ENCODE data around the gene ATP5F1E. TPM values are rescaled to one million over a fixed set of nuclear protein-coding genes. Genes with fewer than 3 reads are reported as not detected.

The ATP5F1E gene
- total RNA-seq, 1 experiment from 2014 or later = 84.8 TPM

GRCh38 chr20:58982406-58983114, 49.6 kb downstream of the ATP5F1E start:
- no peak overlapping the region for H2AFZ ChIP-seq
- H3K4me3 ChIP-seq = peak overlapping the region; percentile 100
- no peak overlapping the region for H3K27ac ChIP-seq
- DNase-seq = no peak
- peaks cover 13% of the 10 kb centered on the region for H3K4me1 ChIP-seq (replicated peaks; ENCODE audit: insufficient read depth)
- H3K27me3 ChIP-seq (ENCODE audit: insufficient read depth, low read depth) = no peaks in the 10 kb centered on the region
- TF ChIP-seq EZH2 (IDR thresholded peaks at IDR 0.05; ENCODE audit: low read depth) (no peak), CTCF (conservative IDR thresholded peaks at IDR 0.05) (no peak)
- no TSS peak for BruUV-seq (replicated peaks)
- H3K9me2 ChIP-seq (ENCODE audit: insufficient read depth) = no peaks in the 10 kb centered on the region
- H4K20me1 ChIP-seq (ENCODE audit: insufficient read depth) = peaks cover 22% of the 10 kb centered on the region
- intact Hi-C loops (cut with micrococcal nuclease; ENCODE audit: unreplicated experiment) = loop anchor here (5.0 kb wide), 1 partner anchor 50 kb away; the partner anchor contains the start of gene ATP5F1E
- H3K36me3 ChIP-seq (ENCODE audit: low read depth) = peaks cover 7% of the 10 kb centered on the region
- H3F3A ChIP-seq (ENCODE audit: insufficient read depth, low read depth) = no peaks in the 10 kb centered on the region
- ChIA-PET POLR2A (ENCODE audit: unreplicated experiment) (no interaction called here), CTCF (interaction anchor here (0.8 kb wide), 1 partner anchor 12 kb away, joined by 7 read pairs; no protein-coding TSS in a partner anchor)
- no peaks in the 10 kb centered on the region for H3K9me3 ChIP-seq (ENCODE audit: insufficient read depth, low read depth)
- peaks cover 48% of the 10 kb centered on the region for H3K79me2 ChIP-seq (ENCODE audit: low read depth)
- peak overlapping the region; percentile 82 for H3K4me2 ChIP-seq

- CTCF ChIA-PET = interaction anchor here (0.7 kb wide), 1 partner anchor 875 kb away, joined by 9 read pairs; no protein-coding TSS in a partner anchor
- Histone ChIP-seq H3K27me3 (ENCODE audit: insufficient read depth, low read depth) (no peaks in the 10 kb centered on the region), H3K4me1 (replicated peaks; ENCODE audit: insufficient read depth) (peaks cover 13% of the 10 kb centered on the region), H3K36me3 (ENCODE audit: low read depth) (peaks cover 5% of the 10 kb centered on the region; the same call in 1 of the 2 replicates), H3K4me3 (peak overlapping the region; percentile 100), H4K20me1 (ENCODE audit: insufficient read depth) (peaks cover 22% of the 10 kb centered on the region), H3K27ac (peak overlapping the region; percentile 24; the same call in 1 of the 2 replicates), H2AFZ (peak overlapping the region; percentile 80), H3F3A (ENCODE audit: insufficient read depth, low read depth) (no peaks in the 10 kb centered on the region), H3K4me2 (peak overlapping the region; percentile 82), H3K79me2 (ENCODE audit: low read depth) (peaks cover 46% of the 10 kb centered on the region), H3K9me3 (ENCODE audit: insufficient read depth, low read depth) (no peaks in the 10 kb centered on the region), H3K9me2 (ENCODE audit: insufficient read depth) (no peaks in the 10 kb centered on the region)
- TF ChIP-seq EZH2 (IDR thresholded peaks at IDR 0.05; ENCODE audit: low read depth) = no peak
- POLR2A ChIA-PET (ENCODE audit: unreplicated experiment) = no interaction called here
- intact Hi-C loops (cut with micrococcal nuclease; ENCODE audit: unreplicated experiment) = loop anchor here (1.0 to 5.0 kb wide), 2 partner anchors 51 to 90 kb away; partner anchors contain the start of gene ATP5F1E
- no peak for DNase-seq
- BruUV-seq (replicated peaks) = TSS peak; percentile 54
Observed at GRCh38 chr20:58981628-58982364, 50.3 kb downstream of the ATP5F1E start.

DNA sequence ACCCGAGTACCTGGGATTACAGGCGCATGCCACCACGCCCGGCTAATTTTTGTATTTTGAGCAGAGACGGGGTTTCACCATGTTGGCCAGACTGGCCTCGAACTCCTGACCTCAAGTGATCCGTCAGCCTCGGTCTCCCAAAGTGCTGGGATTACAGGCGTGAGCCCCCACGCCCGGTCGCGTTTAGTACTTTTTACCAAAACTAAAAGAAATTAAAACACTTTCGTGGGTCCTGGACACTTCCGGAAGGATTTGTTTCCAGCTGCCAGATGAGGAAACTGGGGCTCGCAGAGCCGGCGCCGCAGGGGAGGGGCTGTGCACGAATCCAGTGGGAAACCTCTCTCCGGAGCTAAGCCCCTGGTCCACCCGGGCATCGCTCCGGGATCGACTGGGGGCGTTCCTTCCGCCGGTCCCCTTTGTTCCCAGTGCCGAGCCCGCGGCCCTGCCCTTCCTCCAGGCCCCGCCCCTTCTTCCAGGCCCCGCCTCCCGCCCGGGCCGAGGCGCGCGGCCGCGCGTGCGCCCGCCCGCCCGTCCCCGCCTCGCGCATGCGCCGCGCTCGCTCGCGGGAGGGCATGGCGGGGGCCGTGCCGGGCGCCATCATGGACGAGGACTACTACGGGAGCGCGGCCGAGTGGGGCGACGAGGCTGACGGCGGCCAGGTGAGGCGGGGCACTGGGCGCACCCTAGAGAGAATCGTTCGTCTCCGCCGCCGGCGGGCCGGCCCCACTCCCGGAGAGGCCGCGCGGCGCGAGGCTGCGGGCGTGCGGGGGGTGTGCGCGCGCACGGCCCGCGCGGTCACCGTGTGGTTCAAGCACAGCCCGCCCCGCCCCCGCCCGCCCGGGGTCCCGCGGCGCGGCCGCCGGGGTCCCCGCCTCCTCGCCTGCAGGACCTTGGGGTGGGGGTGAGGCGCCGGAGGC, 51.2 kb downstream of the ATP5F1E start, which contains the start of gene NELFCD:
Gene NELFCD (plus strand): TSS at position 546 of the 917 bp plus-strand sequence. CDS start 54 bp downstream, at position 600.
- CTCF ChIA-PET = interaction anchor here (0.6 to 0.7 kb wide), 2 partner anchors 216 to 876 kb away, joined by 3 to 9 read pairs; no protein-coding TSS in a partner anchor
- H3K27me3 ChIP-seq (ENCODE audit: insufficient read depth, low read depth) = no peaks in the 10 kb centered on the region

More for the DNA sequence above, 51.2 kb downstream of the ATP5F1E start, which contains the start of gene NELFCD:
- Histone ChIP-seq H2AFZ (peak within 1 kb of the TSS; percentile 99), H4K20me1 (ENCODE audit: insufficient read depth) (peaks cover 22% of the 10 kb centered on the region), H3K4me3 (peak within 1 kb of the TSS; percentile 100), H3K9me3 (ENCODE audit: insufficient read depth, low read depth) (no peaks in the 10 kb centered on the region), H3K36me3 (ENCODE audit: low read depth) (peaks cover 4% of the 10 kb centered on the region; the same call in 1 of the 2 replicates), H3F3A (ENCODE audit: insufficient read depth, low read depth) (no peaks in the 10 kb centered on the region), H3K9me2 (ENCODE audit: insufficient read depth) (no peaks in the 10 kb centered on the region), H3K4me2 (peak within 1 kb of the TSS; percentile 89), H3K4me1 (replicated peaks; ENCODE audit: insufficient read depth) (peaks cover 13% of the 10 kb centered on the region), H3K27ac (peak within 1 kb of the TSS; percentile 27; the same call in 1 of the 2 replicates), H3K79me2 (ENCODE audit: low read depth) (peaks cover 46% of the 10 kb centered on the region)
- DNase-seq = peak; percentile 66 to 93
- TF ChIP-seq EZH2 (IDR thresholded peaks at IDR 0.05; ENCODE audit: low read depth) (no peak), CTCF (conservative IDR thresholded peaks at IDR 0.05) (no peak)
- BruUV-seq (replicated peaks) = TSS peak; percentile 96
- intact Hi-C loops (cut with micrococcal nuclease; ENCODE audit: unreplicated experiment) = loop anchor here (1.0 to 5.0 kb wide), 2 partner anchors 51 to 90 kb away; partner anchors contain the start of gene ATP5F1E
- POLR2A ChIA-PET (ENCODE audit: unreplicated experiment) = interaction anchor here (0.5 to 0.7 kb wide), 2 partner anchors 15 to 585 kb away, joined by 3 to 4 read pairs; no protein-coding TSS in a partner anchor

Data from PC-9 (cell line).